Astrocyte of the cerebellum (primary cell): ENCODE measurements around the gene VWA8.

Source experiments
- DNase-seq: peaks from one replicate; pipeline ENCODE4 v3.0.0-alpha.2; 2011; ENCODE audit warnings: low read depth
- H3K4me3 ChIP-seq: 2 replicates; pipeline ENCODE4 v1.5.1; 2011; ENCODE audit warnings: mild to moderate bottlenecking, low read depth, low read length, moderate library complexity
- CTCF ChIP-seq: IDR thresholded peaks from 2 replicates; pipeline ENCODE4 v1.5.1; 2012; ENCODE audit warnings: low read length, low read depth, moderate library complexity, mild to moderate bottlenecking; ENCODE audit errors: missing control alignments
- in situ Hi-C: cut with HindIII; loops from 2 replicates; pipeline ENCODE4 v1.10.0; 2017; ENCODE audit warnings: low sequenced_read_pairs

VWA8 gene

DNA sequence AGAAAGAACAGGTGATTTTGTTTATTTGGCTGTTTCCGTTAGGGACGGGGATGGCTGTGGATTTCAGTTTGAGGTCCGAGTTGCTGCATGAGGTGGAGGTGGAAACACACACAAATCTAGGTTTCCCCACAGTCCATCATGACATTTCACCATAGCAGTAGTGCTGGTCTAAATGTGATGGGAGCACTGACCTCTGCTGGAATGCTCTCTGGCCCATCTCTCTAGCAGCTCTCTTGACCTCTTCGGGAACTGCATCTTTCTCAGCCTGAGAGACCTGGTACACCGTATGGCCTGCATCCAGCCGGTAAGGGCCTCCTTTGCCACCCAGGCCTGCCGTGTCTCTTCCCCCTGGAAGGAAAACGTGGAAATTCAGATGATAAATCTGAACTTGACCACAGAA, 349.5 kb downstream of the VWA8 start:
- in situ Hi-C loops: no loop called here
- no peak for TF ChIP-seq CTCF

DNA sequence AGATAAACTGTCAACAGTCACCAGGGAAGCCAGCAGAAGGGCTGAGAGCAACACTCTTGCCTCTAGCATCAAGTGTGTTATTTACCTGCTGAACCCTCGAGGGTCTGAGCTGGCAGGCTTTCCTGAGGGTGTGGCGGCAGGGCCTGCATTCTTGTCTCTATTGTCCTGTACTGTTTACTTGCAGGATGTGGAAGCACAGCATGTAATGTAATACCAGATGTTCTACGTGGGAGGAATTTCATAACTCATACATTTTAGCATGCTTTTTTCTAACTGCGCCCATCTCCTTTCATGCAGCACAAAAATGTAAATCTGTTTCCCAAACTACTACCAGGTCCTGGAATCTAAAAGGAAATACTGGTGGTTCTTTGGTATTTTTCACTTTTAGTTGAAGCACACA, 350.5 kb downstream of the VWA8 start:
- peak; percentile 92 for DNase-seq
- no peak for TF ChIP-seq CTCF
- in situ Hi-C loops: no loop called here
- no peak overlapping the region for H3K4me3 ChIP-seq

More for the DNA sequence above, 349.5 kb downstream of the VWA8 start:
- DNase-seq: no peak
- H3K4me3 ChIP-seq: no peak overlapping the region

- in situ Hi-C loops: no loop called here
- DNase-seq: no peak
- TF ChIP-seq CTCF: no peak
- no peak overlapping the region for H3K4me3 ChIP-seq
Observed at GRCh38 chr13:41609828-41610227, 351.1 kb downstream of the VWA8 start.

GRCh38 chr13:41608839-41609177, 352.1 kb downstream of the VWA8 start:
- in situ Hi-C loops: no loop called here
- H3K4me3 ChIP-seq: no peak overlapping the region
- no peak for TF ChIP-seq CTCF
- DNase-seq: no peak

GRCh38 chr13:41608111-41608838, 352.6 kb downstream of the VWA8 start:
- in situ Hi-C loops: no loop called here
- no peak for DNase-seq
- no peak overlapping the region for H3K4me3 ChIP-seq
- no peak for TF ChIP-seq CTCF

DNA sequence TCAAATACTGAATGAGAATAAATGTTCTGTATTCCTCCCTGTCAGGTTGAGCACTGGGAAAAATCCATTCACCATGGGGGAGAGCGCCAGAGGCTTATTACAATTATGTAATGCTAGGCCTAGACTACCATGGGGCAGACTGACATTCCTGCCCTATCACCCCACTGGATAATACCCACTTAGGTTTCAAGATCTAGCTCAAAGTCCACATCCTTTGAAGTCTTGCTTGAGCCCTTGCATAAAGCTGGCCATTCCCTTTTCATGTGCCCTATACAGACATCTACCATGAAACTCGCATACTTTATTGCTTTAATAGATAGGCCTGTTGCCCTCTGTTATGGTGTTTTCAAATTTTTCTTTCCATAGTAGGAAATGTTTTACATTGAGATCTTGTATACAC, 354.3 kb downstream of the VWA8 start:
- no peak for DNase-seq
- no peak overlapping the region for H3K4me3 ChIP-seq
- no peak for TF ChIP-seq CTCF
- in situ Hi-C loops: no loop called here
